ENCODE measurements around the gene COX19.

COX19 gene

GRCh38 chr7:979886-980571 lies 4.7 kb upstream of the COX19 start:
- no peak for TF ChIP-seq CTCF (IDR thresholded peaks at IDR 0.05)

- no peak for TF ChIP-seq CTCF (IDR thresholded peaks at IDR 0.05)
Measured at GRCh38 chr7:979151-979550, 3.8 kb upstream of the COX19 start.

- no peak for TF ChIP-seq CTCF (IDR thresholded peaks at IDR 0.05)
Measured at GRCh38 chr7:978416-979091, 3.2 kb upstream of the COX19 start.

GRCh38 chr7:978049-978346 lies 2.6 kb upstream of the COX19 start:
- TF ChIP-seq CTCF (IDR thresholded peaks at IDR 0.05): no peak

GRCh38 chr7:977326-978048 lies 2.1 kb upstream of the COX19 start:
- no peak for TF ChIP-seq CTCF (IDR thresholded peaks at IDR 0.05)

- TF ChIP-seq CTCF (IDR thresholded peaks at IDR 0.05): no peak
Measured at GRCh38 chr7:976901-977325, 1.6 kb upstream of the COX19 start.

GRCh38 chr7:975702-976473 lies 539 bp upstream of the COX19 start:
- TF ChIP-seq CTCF (IDR thresholded peaks at IDR 0.05): no peak

Measured in LNCAP (cell line).